GM19438 (cell line): ENCODE data around the gene MIOS.

Experiments
- ATAC-seq: cut with Tn5 transposase; IDR thresholded peaks from one replicate; pipeline ENCODE4 v1.9.1; 2021; ENCODE audit warnings: low read depth; ENCODE audit not compliant: unreplicated experiment

Gene MIOS

GRCh38 chr7:7581531-7582179 lies 15.0 kb downstream of the MIOS start:
- ATAC-seq = no peak

- ATAC-seq = no peak
Measured at GRCh38 chr7:7582596-7582995, 15.9 kb downstream of the MIOS start.

- no peak for ATAC-seq
Measured at GRCh38 chr7:7583731-7584130, 17.0 kb downstream of the MIOS start.

GRCh38 chr7:7584653-7585052 lies 18.0 kb downstream of the MIOS start:
- no peak for ATAC-seq

- no peak for ATAC-seq
Measured at GRCh38 chr7:7585241-7585928, 18.7 kb downstream of the MIOS start.

GRCh38 chr7:7595451-7595850 lies 28.8 kb downstream of the MIOS start:
- no peak for ATAC-seq

- ATAC-seq = no peak
Measured at GRCh38 chr7:7596176-7596575, 29.5 kb downstream of the MIOS start.

- ATAC-seq = no peak
Measured at GRCh38 chr7:7607010-7607409, 40.3 kb downstream of the MIOS start.

GRCh38 chr7:7609330-7609729 lies 42.6 kb downstream of the MIOS start:
- ATAC-seq = no peak

GRCh38 chr7:7612519-7612918 lies 45.8 kb downstream of the MIOS start:
- no peak for ATAC-seq

- no peak for ATAC-seq
Measured at GRCh38 chr7:7613210-7613609, 46.5 kb downstream of the MIOS start.

GRCh38 chr7:7614018-7614741 lies 47.5 kb downstream of the MIOS start:
- ATAC-seq = no peak

- ATAC-seq = no peak
Measured at GRCh38 chr7:7617550-7617949, 50.9 kb downstream of the MIOS start.

- no peak for ATAC-seq
Measured at GRCh38 chr7:7618410-7618809, 51.7 kb downstream of the MIOS start.

GRCh38 chr7:7620236-7620635 lies 53.6 kb downstream of the MIOS start:
- ATAC-seq = no peak

GRCh38 chr7:7620644-7621210 lies 54.0 kb downstream of the MIOS start:
- ATAC-seq = no peak

GRCh38 chr7:7628476-7628875 lies 61.8 kb downstream of the MIOS start:
- no peak for ATAC-seq

GRCh38 chr7:7630626-7631329 lies 64.1 kb downstream of the MIOS start:
- ATAC-seq = no peak

GRCh38 chr7:7639421-7639820 lies 72.7 kb downstream of the MIOS start:
- no peak for ATAC-seq

- ATAC-seq = no peak
Measured at GRCh38 chr7:7639847-7640220, 73.2 kb downstream of the MIOS start.
